SK-N-SH (cell line): Measurements from ENCODE around the gene SLC25A33. TPM values are rescaled to one million over a fixed set of nuclear protein-coding genes. Genes with fewer than 3 reads are reported as not detected.

Experiments used
- CTCF ChIA-PET: fragments of 300-600, 350-600 bp; formaldehyde crosslinking; extraction: SDS; loops from one replicate; lab custom pipeline; 2021; lab: Yijun Ruan, JAX
- POLR2A ChIA-PET: fragments of 350-600 bp; sonication (Branson Sonifier 250); formaldehyde crosslinking; extraction: SDS; loops from one replicate; lab custom pipeline; 2020; ENCODE audit warnings: antibody characterized with exemption, inconsistent platforms; lab: Yijun Ruan, JAX
- DNase-seq: peaks from one replicate; pipeline ENCODE4 v3.0.0; 2012
- H2AFZ ChIP-seq: fragments of 200-600 bp; sonication (generic); 2 replicates; pipeline ENCODE4 v1.8.1; 2016; ENCODE audit warnings: antibody characterized with exemption, mild to moderate bottlenecking, low read depth
- H3F3A ChIP-seq: fragments of 200-600 bp; sonication (generic); replicated peaks from 2 replicates; pipeline ENCODE3; 2016; ENCODE audit warnings: antibody characterized with exemption, mild to moderate bottlenecking; ENCODE audit not compliant: insufficient read depth
- H3K27ac ChIP-seq, 2 experiments: fragments of 200-500 bp in 1 of 2; fragments of 200-600 bp in 1 of 2; sonication (Bioruptor generic) in 1 of 2; sonication (generic), shearing (Covaris generic) in 1 of 2; 2 replicates each; pipeline versions ENCODE4 v1.5.1 to v1.6.1; 2014 to 2016; ENCODE audit warnings: low read depth in 2 of 2, inconsistent platforms in 1 of 2, low read length in 1 of 2, mild to moderate bottlenecking in 1 of 2, mixed read lengths in 1 of 2
- H3K27me3 ChIP-seq: fragments of 200-600 bp; sonication (generic), shearing (Covaris generic); 2 replicates; pipeline ENCODE4 v1.6.1; 2016; ENCODE audit warnings: mixed run types; ENCODE audit not compliant: insufficient read depth
- H3K36me3 ChIP-seq, 2 experiments: fragments of 200-500 bp in 1 of 2; fragments of 200-600 bp in 1 of 2; sonication (Bioruptor generic) in 1 of 2; sonication (generic) in 1 of 2; replicated peaks in 1 of 2; 2 replicates each; pipeline versions ENCODE3 to v1.5.1; 2014 to 2016; ENCODE audit warnings: low read length in 1 of 2, mild to moderate bottlenecking in 1 of 2; ENCODE audit not compliant: insufficient read depth in 2 of 2, control insufficient read depth in 1 of 2
- H3K4me1 ChIP-seq, 2 experiments: fragments of 200-500 bp in 1 of 2; fragments of 200-600 bp in 1 of 2; sonication (Bioruptor generic) in 1 of 2; sonication (generic), shearing (Covaris generic) in 1 of 2; 2 replicates each; pipeline versions ENCODE4 v1.5.1 to v1.6.1; 2014 to 2016; ENCODE audit warnings: low read depth in 1 of 2, low read length in 1 of 2, mixed run types in 1 of 2; ENCODE audit not compliant: insufficient read depth in 2 of 2, control insufficient read depth in 1 of 2
- H3K4me2 ChIP-seq: fragments of 200-600 bp; sonication (generic), shearing (Covaris generic); 2 replicates; pipeline ENCODE4 v1.6.1; 2017; ENCODE audit warnings: mixed run types
- H3K4me3 ChIP-seq, 2 experiments: fragments of 200-500 bp in 1 of 2; fragments of 200-600 bp in 1 of 2; sonication (Bioruptor generic) in 1 of 2; sonication (generic), shearing (Covaris generic) in 1 of 2; 2 replicates each; pipeline versions ENCODE4 v1.5.1 to v1.8.1; 2014 to 2016; ENCODE audit warnings: low read depth in 2 of 2, inconsistent platforms in 1 of 2, low read length in 1 of 2, mild to moderate bottlenecking in 1 of 2, mixed read lengths in 1 of 2, moderate library complexity in 1 of 2
- H3K79me2 ChIP-seq: fragments of 200-600 bp; sonication (generic); 2 replicates; pipeline ENCODE4 v1.8.1; 2017; ENCODE audit warnings: mild to moderate bottlenecking; ENCODE audit not compliant: insufficient read depth
- H3K9ac ChIP-seq: fragments of 200-600 bp; sonication (generic); 2 replicates; pipeline ENCODE4 v1.6.1; 2017; ENCODE audit warnings: mixed run types
- H3K9me2 ChIP-seq: fragments of 200-600 bp; sonication (generic); 2 replicates; pipeline ENCODE4 v1.6.1; 2017; ENCODE audit warnings: mixed run types
- H3K9me3 ChIP-seq: fragments of 200-600 bp; sonication (generic); 2 replicates; pipeline ENCODE4 v1.6.1; 2017; ENCODE audit warnings: mixed run types, mild to moderate bottlenecking, moderate library complexity
- H4K20me1 ChIP-seq: fragments of 200-600 bp; sonication (generic); 2 replicates; pipeline ENCODE4 v1.6.1; 2017; ENCODE audit warnings: mild to moderate bottlenecking, mixed run types; ENCODE audit not compliant: insufficient read depth
- ELF1 ChIP-seq: IDR thresholded peaks from 2 replicates; pipeline ENCODE4 v1.4.0; 2012
- EP300 ChIP-seq, 2 experiments: IDR thresholded peaks; 2 replicates each; pipeline versions ENCODE4 v1.4.0 to v1.6.1; 2012; ENCODE audit warnings: borderline replicate concordance in 1 of 2, low read depth in 1 of 2, low read length in 1 of 2
- FOXJ3 ChIP-seq: sonication (generic); formaldehyde crosslinking; IDR thresholded peaks from 2 replicates; pipeline ENCODE4 v1.5.1; 2020; ENCODE audit warnings: mild to moderate bottlenecking, missing genetic modification reagents
- FOXM1 ChIP-seq: IDR thresholded peaks from 2 replicates; pipeline ENCODE4 v1.4.0; 2012; ENCODE audit warnings: low read depth, mild to moderate bottlenecking
- GATA2 ChIP-seq: sonication (generic); formaldehyde crosslinking; IDR thresholded peaks from 2 replicates; pipeline ENCODE4 v1.5.0; 2020; ENCODE audit warnings: mild to moderate bottlenecking, missing genetic modification reagents
- JUND ChIP-seq: IDR thresholded peaks from 2 replicates; pipeline ENCODE4 v1.4.0; 2012
- MAX ChIP-seq: IDR thresholded peaks from 2 replicates; pipeline ENCODE4 v1.4.0; 2012; ENCODE audit warnings: low read depth
- MXI1 ChIP-seq: IDR thresholded peaks from 2 replicates; pipeline ENCODE4 v1.6.1; 2012; ENCODE audit warnings: mild to moderate bottlenecking, low read depth, low read length, improper control_type of control experiment
- NRF1 ChIP-seq: IDR thresholded peaks from 2 replicates; pipeline ENCODE4 v1.6.1; 2012; ENCODE audit warnings: low read depth, mild to moderate bottlenecking, low read length
- POLR2AphosphoS5 ChIP-seq: IDR thresholded peaks from 2 replicates; pipeline ENCODE4 v1.6.1; 2012; ENCODE audit warnings: low read depth, low read length
- RCOR1 ChIP-seq: fragments of 150-350 bp; IDR thresholded peaks from 2 replicates; pipeline ENCODE4 v1.6.1; 2017; ENCODE audit warnings: antibody characterized with exemption, low read length
- SIN3A ChIP-seq: IDR thresholded peaks from 2 replicates; pipeline ENCODE4 v1.6.1; 2012; ENCODE audit warnings: low read depth, mild to moderate bottlenecking, low read length, moderate library complexity, borderline replicate concordance
- SMC3 ChIP-seq: IDR thresholded peaks from 2 replicates; pipeline ENCODE4 v1.6.1; 2012; ENCODE audit warnings: low read depth, low read length, improper control_type of control experiment
- TCF12 ChIP-seq: IDR thresholded peaks from 2 replicates; pipeline ENCODE4 v1.4.0; 2012
- USF2 ChIP-seq: fragments of 150-350 bp; IDR thresholded peaks from 2 replicates; pipeline ENCODE4 v1.6.1; 2017; ENCODE audit warnings: antibody characterized with exemption, low read length, low read depth, borderline replicate concordance
- YY1 ChIP-seq: IDR thresholded peaks from 2 replicates; pipeline ENCODE4 v1.4.0; 2012; ENCODE audit warnings: low read depth, mild to moderate bottlenecking
- WGBS: methylation state at CpG from one replicate; pipeline ENCODE4 v1.1.6; 2017; ENCODE audit warnings: low lambda C conversion rate; 5-methylcytosine and 5-hydroxymethylcytosine counted together
- polyA plus RNA-seq, 3 experiments: library from polyadenylated mRNA; depleted of rRNA; stranded (reverse); fragments of >200 nt; gene quantifications; 2 replicates each; pipeline ENCODE4 v1.2.3, GENCODE V29; 2012
- TF ChIP-seq, protein P1 (sequence below): IDR thresholded peaks from 2 replicates; pipeline ENCODE4 v1.6.1; 2012; ENCODE audit warnings: mild to moderate bottlenecking, low read depth, low read length, moderate library complexity
- TF ChIP-seq, protein P2 (sequence below): fragments of 150-350 bp; IDR thresholded peaks from 2 replicates; pipeline ENCODE4 v1.6.1; 2016; ENCODE audit warnings: mild to moderate bottlenecking, low read depth, low read length

The SLC25A33 gene
- polyA plus RNA-seq, 1 of the 3 experiments (the other 2 are of a cell fraction) = 4.8 TPM

DNA sequence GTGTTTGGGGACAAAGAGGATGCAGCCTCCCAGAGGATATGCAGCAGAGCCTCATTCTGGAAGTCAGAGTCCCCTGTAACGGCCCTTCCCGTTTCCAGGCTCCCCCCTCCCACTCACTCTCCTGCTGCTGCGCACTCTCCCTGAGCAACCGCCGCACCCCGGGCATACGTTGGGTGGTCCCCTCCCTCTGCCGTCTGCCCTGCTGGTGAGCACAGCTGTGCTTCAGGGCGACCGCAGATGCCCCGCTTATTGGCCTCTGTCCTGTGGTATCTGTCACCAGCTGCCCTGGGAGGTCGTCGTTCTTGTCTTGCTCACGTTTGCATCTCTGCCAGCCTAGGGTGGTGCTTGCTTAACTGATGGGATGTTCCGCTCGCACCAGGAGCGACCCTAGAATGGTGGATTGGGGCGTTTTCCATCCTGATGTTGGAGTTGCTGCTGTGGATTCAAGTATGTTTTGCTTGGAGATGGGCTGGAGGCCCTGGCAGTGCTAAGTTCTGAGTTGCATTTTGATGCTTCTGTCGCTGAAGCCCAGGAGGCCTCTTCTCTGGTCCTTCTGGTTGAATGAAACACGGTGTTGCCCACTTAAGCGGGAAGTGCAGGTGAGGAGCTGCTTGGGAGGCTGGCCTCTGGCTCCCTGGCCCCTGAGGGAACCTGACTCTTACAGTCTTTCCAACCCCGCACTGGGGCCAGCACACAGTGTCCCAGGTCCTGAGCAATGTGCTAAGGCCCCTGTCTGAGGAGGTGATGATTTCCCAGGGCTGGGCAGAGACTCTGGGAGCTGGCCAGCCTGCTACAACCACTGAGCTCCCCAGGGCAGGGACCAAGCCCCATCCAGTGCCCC is 52.6 kb downstream of the SLC25A33 start:
- no peak overlapping the region; a peak in 1 of 4 replicates for H3K4me3 ChIP-seq
- no peaks in the 10 kb centered on the region for H3K9me3 ChIP-seq
- 76% methylated on average over 20 of the region's 22 CpGs for WGBS
- H3K27ac ChIP-seq = peak overlapping the region in 1 of 2 experiments; percentile 93; a peak in 2 of 4 replicates
- peaks cover 32% of the 10 kb centered on the region; the same call in 1 of the 2 replicates for H4K20me1 ChIP-seq
- peaks cover 0 to 3% of the 10 kb centered on the region in 2 experiments for H3K36me3 ChIP-seq
- H3K79me2 ChIP-seq = peaks cover 63% of the 10 kb centered on the region
- no peaks in the 10 kb centered on the region for H3K9me2 ChIP-seq
- H2AFZ ChIP-seq = no peak overlapping the region
- no peak overlapping the region for H3K4me2 ChIP-seq
- TF ChIP-seq YY1 (no peak), FOXJ3 (CRISPR knock-in tag) (0 out of 2 replicates have a peak, but pooled peaks have one; percentile 14), NRF1 (no peak), GATA2 (CRISPR knock-in tag) (peak; percentile 30)
- TF ChIP-seq, protein P1, sequence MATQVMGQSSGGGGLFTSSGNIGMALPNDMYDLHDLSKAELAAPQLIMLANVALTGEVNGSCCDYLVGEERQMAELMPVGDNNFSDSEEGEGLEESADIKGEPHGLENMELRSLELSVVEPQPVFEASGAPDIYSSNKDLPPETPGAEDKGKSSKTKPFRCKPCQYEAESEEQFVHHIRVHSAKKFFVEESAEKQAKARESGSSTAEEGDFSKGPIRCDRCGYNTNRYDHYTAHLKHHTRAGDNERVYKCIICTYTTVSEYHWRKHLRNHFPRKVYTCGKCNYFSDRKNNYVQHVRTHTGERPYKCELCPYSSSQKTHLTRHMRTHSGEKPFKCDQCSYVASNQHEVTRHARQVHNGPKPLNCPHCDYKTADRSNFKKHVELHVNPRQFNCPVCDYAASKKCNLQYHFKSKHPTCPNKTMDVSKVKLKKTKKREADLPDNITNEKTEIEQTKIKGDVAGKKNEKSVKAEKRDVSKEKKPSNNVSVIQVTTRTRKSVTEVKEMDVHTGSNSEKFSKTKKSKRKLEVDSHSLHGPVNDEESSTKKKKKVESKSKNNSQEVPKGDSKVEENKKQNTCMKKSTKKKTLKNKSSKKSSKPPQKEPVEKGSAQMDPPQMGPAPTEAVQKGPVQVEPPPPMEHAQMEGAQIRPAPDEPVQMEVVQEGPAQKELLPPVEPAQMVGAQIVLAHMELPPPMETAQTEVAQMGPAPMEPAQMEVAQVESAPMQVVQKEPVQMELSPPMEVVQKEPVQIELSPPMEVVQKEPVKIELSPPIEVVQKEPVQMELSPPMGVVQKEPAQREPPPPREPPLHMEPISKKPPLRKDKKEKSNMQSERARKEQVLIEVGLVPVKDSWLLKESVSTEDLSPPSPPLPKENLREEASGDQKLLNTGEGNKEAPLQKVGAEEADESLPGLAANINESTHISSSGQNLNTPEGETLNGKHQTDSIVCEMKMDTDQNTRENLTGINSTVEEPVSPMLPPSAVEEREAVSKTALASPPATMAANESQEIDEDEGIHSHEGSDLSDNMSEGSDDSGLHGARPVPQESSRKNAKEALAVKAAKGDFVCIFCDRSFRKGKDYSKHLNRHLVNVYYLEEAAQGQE = no peak
- no peaks in the 10 kb centered on the region for H3F3A ChIP-seq
- DNase-seq = peak; percentile 74
- H3K4me1 ChIP-seq = peaks cover 26 to 74% of the 10 kb centered on the region in 2 experiments; a peak in 3 of 4 replicates
- POLR2A ChIA-PET = interaction anchor here (1.2 to 2.7 kb wide), 2 partner anchors 12 kb away, joined by 5 to 8 read pairs; no protein-coding TSS in a partner anchor
- CTCF ChIA-PET = interaction anchor here (1.0 to 7.0 kb wide), 6 partner anchors 12 to 96 kb away, joined by 3 to 51 read pairs (median 6); no protein-coding TSS in a partner anchor
- H3K27me3 ChIP-seq = no peaks in the 10 kb centered on the region
- H3K9ac ChIP-seq = no peak overlapping the region

DNA sequence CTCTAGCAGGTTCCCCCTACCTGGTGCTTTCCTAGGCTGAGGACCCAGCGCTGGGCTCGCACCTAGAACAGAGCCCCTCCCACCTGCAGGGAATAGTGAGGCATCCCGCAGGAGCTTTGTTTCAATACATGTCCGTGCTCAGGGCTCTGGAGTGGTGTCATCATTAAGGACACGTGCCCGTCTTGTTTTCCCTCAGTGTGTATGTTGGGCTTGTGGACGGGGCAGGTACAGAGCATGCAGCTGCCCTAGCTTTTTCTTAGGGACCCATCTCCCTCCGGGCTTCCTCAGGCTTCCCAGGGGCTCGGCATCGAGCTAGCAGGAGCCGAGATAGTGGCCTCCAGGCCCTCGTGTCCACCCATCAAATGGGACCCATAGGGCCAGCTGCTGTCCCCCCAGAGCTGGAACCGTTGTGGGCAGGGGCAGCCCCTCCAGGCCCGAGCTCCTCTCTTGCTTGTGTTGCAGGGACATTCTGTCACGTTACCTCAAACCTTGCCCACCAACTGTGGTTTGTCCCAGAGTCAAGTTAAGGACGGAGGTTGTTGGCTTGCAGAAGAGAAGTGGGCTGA is 53.3 kb downstream of the SLC25A33 start:
- ChIA-PET POLR2A (interaction anchor here (1.2 to 1.6 kb wide), 2 partner anchors 11 to 12 kb away, joined by 4 to 5 read pairs; no protein-coding TSS in a partner anchor), CTCF (interaction anchor here (1.0 to 7.0 kb wide), 4 partner anchors 11 to 34 kb away, joined by 3 to 51 read pairs (median 8); no protein-coding TSS in a partner anchor)
- Histone ChIP-seq H3K4me3 (no peak overlapping the region), H3F3A (no peaks in the 10 kb centered on the region), H2AFZ (no peak overlapping the region), H3K27me3 (no peaks in the 10 kb centered on the region), H3K9ac (no peak overlapping the region), H4K20me1 (peaks cover 32% of the 10 kb centered on the region; the same call in 1 of the 2 replicates), H3K4me2 (no peak overlapping the region), H3K9me3 (no peaks in the 10 kb centered on the region), H3K79me2 (peaks cover 63% of the 10 kb centered on the region), H3K27ac (peak overlapping the region; percentile 45 to 93; a peak in 3 of 4 replicates), H3K36me3 (peaks cover 0 to 9% of the 10 kb centered on the region in 2 experiments), H3K4me1 (peaks cover 26 to 76% of the 10 kb centered on the region in 2 experiments; a peak in 3 of 4 replicates), H3K9me2 (no peaks in the 10 kb centered on the region)
- no peak for TF ChIP-seq RCOR1
- TF ChIP-seq USF2 = no peak
- TF ChIP-seq, protein P2, sequence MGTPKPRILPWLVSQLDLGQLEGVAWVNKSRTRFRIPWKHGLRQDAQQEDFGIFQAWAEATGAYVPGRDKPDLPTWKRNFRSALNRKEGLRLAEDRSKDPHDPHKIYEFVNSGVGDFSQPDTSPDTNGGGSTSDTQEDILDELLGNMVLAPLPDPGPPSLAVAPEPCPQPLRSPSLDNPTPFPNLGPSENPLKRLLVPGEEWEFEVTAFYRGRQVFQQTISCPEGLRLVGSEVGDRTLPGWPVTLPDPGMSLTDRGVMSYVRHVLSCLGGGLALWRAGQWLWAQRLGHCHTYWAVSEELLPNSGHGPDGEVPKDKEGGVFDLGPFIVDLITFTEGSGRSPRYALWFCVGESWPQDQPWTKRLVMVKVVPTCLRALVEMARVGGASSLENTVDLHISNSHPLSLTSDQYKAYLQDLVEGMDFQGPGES = no peak
- TF ChIP-seq EP300 (IDR thresholded peaks at IDR 0.05; ENCODE audit: borderline replicate concordance in 1 of 2, low read depth in 1 of 2, low read length in 1 of 2) = no peak
- no peak for TF ChIP-seq FOXM1
- no peak for TF ChIP-seq ELF1
- no peak for TF ChIP-seq SMC3
- no peak for TF ChIP-seq JUND
- no peak for TF ChIP-seq SIN3A
- no peak for TF ChIP-seq TCF12
- TF ChIP-seq MAX = no peak
- TF ChIP-seq MXI1 = no peak
- no peak for TF ChIP-seq POLR2AphosphoS5
- no peak for DNase-seq
- 100% methylated on average over 3 of the region's 16 CpGs for WGBS
